PC-3 (cell line): ENCODE data around the gene KIF11. TPM values are rescaled to one million over a fixed set of nuclear protein-coding genes. Genes with fewer than 3 reads are reported as not detected.

Experiments
- ATAC-seq: fragments of 200-7000 bp; cut with Tn5 transposase; 2 replicates; pipeline ENCODE4 v1.9.1; 2020; ENCODE audit warnings: mild to moderate bottlenecking, moderate library complexity
- BruUV-seq: library from RNA; stranded (reverse); fragments of 400-500 nt; replicated peaks from 2 replicates; lab custom pipeline; 2021; lab: Mats Ljungman, UMichigan
- CTCF ChIA-PET: fragments of 300-600 bp; sonication (Branson Sonifier 250); formaldehyde crosslinking; loops from one replicate; lab custom pipeline; 2022; ENCODE audit warnings: antibody characterized with exemption; lab: Charles Lee
- POLR2A ChIA-PET: fragments of 300-600 bp; sonication (Branson Sonifier 250); formaldehyde crosslinking; loops from one replicate; lab custom pipeline; 2022; ENCODE audit warnings: antibody characterized with exemption; ENCODE audit not compliant: unreplicated experiment; lab: Charles Lee
- DNase-seq: peaks from one replicate; pipeline ENCODE4 v3.0.0-alpha.2; 2015
- H2AFZ ChIP-seq: fragments of 300-600 bp; sonication (generic); 2 replicates; pipeline ENCODE4 v1.6.0; 2016; ENCODE audit warnings: antibody characterized with exemption, low read length
- H3F3A ChIP-seq: fragments of 300-600 bp; sonication (generic); one replicate; pipeline ENCODE4 v1.6.0; 2017; ENCODE audit warnings: antibody characterized with exemption, low read length, control low read depth, mild to moderate bottlenecking; ENCODE audit not compliant: unreplicated experiment
- H3K27ac ChIP-seq: fragments of 300-600 bp; sonication (generic); 2 replicates; pipeline ENCODE4 v1.5.1; 2016; ENCODE audit warnings: mild to moderate bottlenecking, low read length
- H3K27me3 ChIP-seq: fragments of 300-600 bp; sonication (generic); 2 replicates; pipeline ENCODE4 v1.6.1; 2016; ENCODE audit warnings: low read length, mixed read lengths
- H3K36me3 ChIP-seq: fragments of 300-600 bp; sonication (generic); 2 replicates; pipeline ENCODE4 v1.6.1; 2016; ENCODE audit warnings: low read depth, mixed run types, low read length, mixed read lengths
- H3K4me1 ChIP-seq: fragments of 300-600 bp; sonication (generic); 2 replicates; pipeline ENCODE4 v1.5.1; 2016; ENCODE audit warnings: low read length; ENCODE audit not compliant: insufficient read depth
- H3K4me2 ChIP-seq: fragments of 300-600 bp; sonication (generic); 2 replicates; pipeline ENCODE4 v1.6.0; 2016; ENCODE audit warnings: low read length
- H3K4me3 ChIP-seq: fragments of 300-600 bp; sonication (generic); 2 replicates; pipeline ENCODE4 v1.5.1; 2016; ENCODE audit warnings: mild to moderate bottlenecking, low read length, mixed read lengths
- H3K79me2 ChIP-seq: fragments of 300-600 bp; sonication (generic); 2 replicates; pipeline ENCODE4 v1.6.1; 2017; ENCODE audit warnings: low read length, mixed read lengths
- H3K9ac ChIP-seq: fragments of 300-600 bp; sonication (generic); 2 replicates; pipeline ENCODE4 v1.6.0; 2016; ENCODE audit warnings: mild to moderate bottlenecking, low read length
- H3K9me2 ChIP-seq: fragments of 300-600 bp; sonication (generic); replicated peaks from 2 replicates; pipeline ENCODE4 v1.6.1; 2016; ENCODE audit warnings: mixed run types, low read length, mixed read lengths
- H3K9me3 ChIP-seq: fragments of 300-600 bp; sonication (generic); 2 replicates; pipeline ENCODE4 v1.6.1; 2016; ENCODE audit warnings: low read length, mixed read lengths
- H4K20me1 ChIP-seq: fragments of 300-600 bp; sonication (generic); 2 replicates; pipeline ENCODE4 v1.6.1; 2016; ENCODE audit warnings: low read length, mixed read lengths
- CTCF ChIP-seq: fragments of 300-600 bp; sonication (generic); conservative IDR thresholded peaks from 2 replicates; pipeline ENCODE4 v1.5.1; 2017; ENCODE audit warnings: antibody characterized with exemption, low read depth, mild to moderate bottlenecking, low read length
- EZH2 ChIP-seq: fragments of 300-600 bp; sonication (generic); IDR thresholded peaks from one replicate; pipeline ENCODE4 v1.6.1; 2017; ENCODE audit warnings: antibody characterized with exemption, mild to moderate bottlenecking, low read length; ENCODE audit not compliant: unreplicated experiment
- EZH2phosphoT487 ChIP-seq: fragments of 300-600 bp; sonication (generic); IDR thresholded peaks from 2 replicates; pipeline ENCODE4 v1.6.1; 2018; ENCODE audit warnings: mild to moderate bottlenecking, antibody characterized with exemption, low read length, borderline replicate concordance
- intact Hi-C: fragments of 100-400 bp; cut with micrococcal nuclease; formaldehyde crosslinking; loops from 2 replicates; pipeline ENCODE4 v1.9.0; 2023
- total RNA-seq: library from RNA; depleted of rRNA; stranded (reverse); fragments of >200 nt; gene quantifications from 2 replicates; pipeline ENCODE4 v1.2.3, GENCODE V29; 2014

Gene KIF11
- total RNA-seq, 1 experiment from 2014 or later = 26.2 TPM

- POLR2A ChIA-PET = interaction anchor here (0.8 kb wide), 1 partner anchor 284 kb away, joined by 5 read pairs; no protein-coding TSS in a partner anchor
- no peak overlapping the region for H3K9ac ChIP-seq
- BruUV-seq = no TSS peak
- no peak for DNase-seq
- no peak overlapping the region for H3K4me2 ChIP-seq
- no peaks in the 10 kb centered on the region for H3K4me1 ChIP-seq
- no peaks in the 10 kb centered on the region for H3F3A ChIP-seq
- TF ChIP-seq EZH2 = no peak
- TF ChIP-seq CTCF = no peak
- no peak for TF ChIP-seq EZH2phosphoT487
- no peaks in the 10 kb centered on the region; the same call in 1 of the 2 replicates for H3K36me3 ChIP-seq
- H3K27me3 ChIP-seq = no peaks in the 10 kb centered on the region
- H3K79me2 ChIP-seq = no peaks in the 10 kb centered on the region
- no peaks in the 10 kb centered on the region for H4K20me1 ChIP-seq
- CTCF ChIA-PET = no interaction called here
- intact Hi-C loops = loop anchor here (10.0 kb wide), 1 partner anchor 177 kb away; no protein-coding TSS in a partner anchor
- H3K4me3 ChIP-seq = no peak overlapping the region
- no peaks in the 10 kb centered on the region for H3K9me3 ChIP-seq
- no peaks in the 10 kb centered on the region for H3K9me2 ChIP-seq
- H3K27ac ChIP-seq = no peak overlapping the region
- H2AFZ ChIP-seq = no peak overlapping the region
- ATAC-seq = no peak
These were observed 105.0 kb downstream of the KIF11 start for GRCh38 chr10:92697663-92698511.

GRCh38 chr10:92699193-92699517 is 106.2 kb downstream of the KIF11 start:
- TF ChIP-seq EZH2phosphoT487 (no peak), CTCF (no peak), EZH2 (no peak)
- Histone ChIP-seq H4K20me1 (no peaks in the 10 kb centered on the region), H3K36me3 (no peaks in the 10 kb centered on the region; the same call in 1 of the 2 replicates), H3K4me1 (no peaks in the 10 kb centered on the region), H2AFZ (peak overlapping the region; percentile 96), H3K4me3 (peak overlapping the region; percentile 72), H3K9me2 (no peaks in the 10 kb centered on the region), H3K27ac (no peak overlapping the region), H3K9ac (peak overlapping the region; percentile 45), H3K4me2 (peak overlapping the region; percentile 94), H3K79me2 (no peaks in the 10 kb centered on the region), H3F3A (no peaks in the 10 kb centered on the region), H3K27me3 (no peaks in the 10 kb centered on the region), H3K9me3 (no peaks in the 10 kb centered on the region)
- ATAC-seq = peak; percentile 24
- CTCF ChIA-PET = interaction anchor here (1.0 kb wide), 1 partner anchor 14 kb away, joined by 5 read pairs; no protein-coding TSS in a partner anchor
- DNase-seq = no peak
- intact Hi-C loops = loop anchor here (10.0 kb wide), 1 partner anchor 176 kb away; no protein-coding TSS in a partner anchor
- BruUV-seq = no TSS peak
- POLR2A ChIA-PET = no interaction called here
